KG1 (cell line): ENCODE measurements around the gene ITFG2.

Experiments used
- DNase-seq: peaks from one replicate; lab custom pipeline; 2025; lab: John Stamatoyannopoulos, UW

Gene ITFG2

DNA sequence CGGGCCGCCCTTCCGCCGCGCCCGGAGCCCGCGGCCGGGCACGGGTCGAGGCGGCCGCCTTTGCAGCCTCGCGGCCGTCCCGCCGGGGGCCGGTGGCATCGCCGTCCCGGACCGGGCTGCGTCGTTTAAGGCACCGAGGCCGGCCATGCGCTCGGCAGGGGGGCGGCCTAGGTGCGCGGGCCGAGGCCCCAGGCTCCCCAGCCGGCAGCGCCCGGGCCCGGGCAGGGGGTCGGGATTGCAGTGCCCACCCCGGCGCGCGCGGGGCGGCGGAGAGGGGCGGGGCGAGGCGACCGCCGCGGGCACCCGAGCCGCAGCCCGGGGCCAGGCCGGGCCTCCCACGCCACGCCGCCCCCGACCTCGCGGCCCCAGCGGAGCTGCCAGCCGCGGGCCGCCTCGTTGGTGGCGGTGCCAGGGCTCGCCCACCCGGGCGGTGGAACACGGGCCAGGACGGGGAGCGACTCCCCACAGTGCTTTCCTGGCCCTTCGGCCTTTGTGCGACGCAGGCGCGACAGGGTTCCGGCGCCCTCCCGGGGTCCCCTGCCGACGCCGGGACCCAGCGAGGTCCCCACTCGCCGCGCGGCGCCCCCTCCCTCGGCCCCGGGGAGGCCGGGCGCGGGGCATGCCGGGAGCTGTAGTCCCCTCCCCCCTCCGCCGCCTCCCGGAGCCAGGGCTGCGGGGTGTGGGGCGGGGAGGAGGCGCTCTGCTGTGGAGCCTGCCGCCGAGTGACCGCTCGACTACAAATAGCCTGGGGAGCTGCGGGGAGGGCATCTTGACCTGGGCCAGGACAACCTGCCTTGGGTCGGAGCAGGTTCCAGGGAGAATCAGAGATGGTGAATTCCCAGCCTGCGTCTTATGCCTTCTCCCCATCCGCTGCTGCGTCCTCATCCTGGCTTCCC lies 16.9 kb upstream of the ITFG2 start:
- peak; percentile 35 for DNase-seq

DNA sequence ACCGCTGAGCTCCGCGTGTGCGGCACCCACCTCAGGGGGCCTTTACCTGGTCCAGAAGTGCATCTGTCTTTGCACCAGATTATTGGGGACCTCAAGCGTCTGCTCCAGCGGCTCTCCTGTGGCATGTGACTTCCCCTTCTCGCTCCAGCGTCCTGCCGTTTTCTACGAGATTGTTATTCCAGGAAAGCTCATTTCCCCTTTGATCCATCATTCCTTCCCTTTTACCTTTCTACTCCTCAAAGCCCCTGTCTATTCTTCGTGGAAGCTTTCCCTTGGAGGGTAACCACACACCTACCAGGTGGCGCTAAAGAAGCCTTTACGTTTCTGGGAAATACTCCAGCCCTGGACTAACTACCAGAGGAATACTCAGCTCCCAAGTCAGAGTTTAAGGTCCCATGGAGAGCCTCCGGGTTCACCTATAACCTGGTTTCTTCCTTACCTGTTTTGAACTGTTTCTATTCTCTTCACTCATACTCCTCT lies 16.2 kb upstream of the ITFG2 start:
- no peak for DNase-seq

DNA sequence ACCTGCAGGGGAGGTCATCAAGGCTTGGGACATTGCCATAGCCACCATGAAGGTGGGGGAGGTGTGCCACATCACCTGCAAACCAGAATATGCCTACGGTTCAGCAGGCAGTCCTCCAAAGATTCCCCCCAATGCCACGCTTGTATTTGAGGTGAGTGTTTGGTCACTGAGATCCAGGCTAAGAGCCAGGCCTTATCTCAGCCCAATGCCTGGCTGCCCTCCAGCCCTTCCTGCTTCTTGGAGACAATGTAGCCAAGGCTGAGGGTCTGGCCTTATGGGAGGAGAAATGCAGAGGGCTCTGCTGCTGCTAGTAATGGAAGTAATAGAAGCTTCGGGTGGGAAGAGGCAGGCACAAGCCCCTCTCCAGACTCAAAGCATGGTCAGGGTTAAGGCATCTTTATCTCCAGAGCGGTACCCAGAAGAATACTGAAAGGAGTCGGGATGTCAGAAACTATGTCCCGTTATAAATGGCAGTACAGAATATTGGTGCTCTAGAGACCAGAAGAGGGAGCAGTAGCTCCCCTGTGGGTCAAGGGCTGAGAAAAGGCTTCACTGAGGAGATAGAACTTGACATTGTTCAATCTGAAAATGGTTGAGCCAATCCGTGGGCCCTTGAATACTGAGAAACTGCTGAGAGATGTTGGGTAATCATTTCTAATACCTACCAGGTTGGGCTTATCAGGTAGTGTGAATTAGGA lies 14.6 kb upstream of the ITFG2 start:
- DNase-seq, result no peak

DNA sequence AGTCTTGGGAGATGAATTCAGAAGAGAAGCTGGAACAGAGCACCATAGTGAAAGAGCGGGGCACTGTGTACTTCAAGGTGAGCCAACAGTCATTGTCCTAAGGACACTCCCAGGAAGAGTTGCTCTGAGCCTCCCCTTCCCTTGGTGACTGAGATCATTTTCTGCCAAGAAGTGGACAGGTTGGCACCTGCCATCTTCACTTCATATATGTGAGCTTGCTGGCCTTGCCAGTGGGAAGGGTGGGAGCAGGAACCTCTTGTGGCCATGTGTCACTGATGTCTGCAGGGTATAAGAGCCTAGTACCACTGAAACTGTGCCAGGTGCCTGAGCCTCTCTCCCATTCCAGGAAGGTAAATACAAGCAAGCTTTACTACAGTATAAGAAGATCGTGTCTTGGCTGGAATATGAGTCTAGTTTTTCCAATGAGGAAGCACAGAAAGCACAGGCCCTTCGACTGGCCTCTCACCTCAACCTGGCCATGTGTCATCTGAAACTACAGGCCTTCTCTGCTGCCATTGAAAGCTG lies 12.4 kb upstream of the ITFG2 start:
- no peak for DNase-seq

DNA sequence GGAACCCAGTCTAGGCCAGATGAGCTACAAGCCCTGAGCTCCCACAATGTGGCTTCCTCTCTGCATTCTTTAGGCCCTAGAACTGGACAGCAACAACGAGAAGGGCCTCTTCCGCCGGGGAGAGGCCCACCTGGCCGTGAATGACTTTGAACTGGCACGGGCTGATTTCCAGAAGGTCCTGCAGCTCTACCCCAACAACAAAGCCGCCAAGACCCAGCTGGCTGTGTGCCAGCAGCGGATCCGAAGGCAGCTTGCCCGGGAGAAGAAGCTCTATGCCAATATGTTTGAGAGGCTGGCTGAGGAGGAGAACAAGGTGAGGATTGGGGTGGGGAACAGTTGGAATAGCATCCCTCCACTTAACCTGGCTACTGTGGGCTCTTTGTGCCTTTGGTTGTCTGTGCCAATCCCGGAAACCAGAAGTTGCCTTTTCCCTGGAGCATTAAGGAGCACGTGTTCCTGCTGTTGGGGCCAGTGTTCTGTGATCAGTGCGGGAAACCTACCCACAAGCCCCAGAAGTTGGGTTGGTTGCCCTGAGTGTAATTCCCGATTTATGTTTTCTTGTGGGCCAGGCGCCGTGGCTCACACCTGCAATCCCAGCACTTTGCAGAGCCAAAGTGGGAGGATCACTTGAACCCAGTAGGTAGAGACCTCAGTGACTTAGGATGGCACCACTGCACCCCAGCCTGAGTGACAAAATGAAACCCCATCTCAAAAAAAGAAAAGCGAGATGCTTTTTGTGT lies 11.3 kb upstream of the ITFG2 start:
- no peak for DNase-seq

DNA sequence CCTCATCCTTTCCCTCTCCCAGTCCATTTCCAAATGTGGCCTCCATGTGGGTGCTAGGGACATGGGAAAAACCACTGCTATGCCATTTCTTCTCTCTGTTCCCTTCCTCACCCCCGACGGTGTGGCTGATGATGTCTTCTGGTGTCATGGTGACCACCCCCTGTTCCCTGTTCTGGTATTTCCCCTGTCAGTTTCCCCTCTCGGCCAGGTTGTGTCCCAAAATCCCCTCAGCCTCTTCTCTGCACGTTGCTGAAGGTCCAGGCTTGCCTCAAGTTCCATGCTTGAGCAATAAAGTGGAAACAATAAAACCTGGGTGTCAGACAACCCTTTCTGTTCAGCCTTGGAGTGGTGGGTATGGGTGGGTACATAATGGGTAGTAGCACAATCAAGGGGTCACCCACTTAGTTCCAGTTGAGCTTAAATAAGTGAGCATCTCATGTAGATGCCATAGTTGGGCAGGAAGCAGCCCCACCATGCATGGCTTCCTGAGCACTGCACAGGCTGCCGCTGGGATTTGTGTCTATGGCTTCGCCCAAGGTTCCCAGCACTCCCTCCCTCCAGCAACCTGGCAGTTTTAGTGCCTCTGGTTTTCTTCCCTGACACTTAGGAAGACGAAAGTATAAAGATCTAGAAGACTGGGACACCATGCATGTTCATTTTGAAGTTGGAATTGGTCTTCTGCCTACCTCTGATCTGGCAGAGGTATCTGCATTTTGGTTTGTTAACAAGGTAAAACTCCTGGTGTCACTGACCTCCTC lies 8.7 kb upstream of the ITFG2 start:
- no peak for DNase-seq

DNA sequence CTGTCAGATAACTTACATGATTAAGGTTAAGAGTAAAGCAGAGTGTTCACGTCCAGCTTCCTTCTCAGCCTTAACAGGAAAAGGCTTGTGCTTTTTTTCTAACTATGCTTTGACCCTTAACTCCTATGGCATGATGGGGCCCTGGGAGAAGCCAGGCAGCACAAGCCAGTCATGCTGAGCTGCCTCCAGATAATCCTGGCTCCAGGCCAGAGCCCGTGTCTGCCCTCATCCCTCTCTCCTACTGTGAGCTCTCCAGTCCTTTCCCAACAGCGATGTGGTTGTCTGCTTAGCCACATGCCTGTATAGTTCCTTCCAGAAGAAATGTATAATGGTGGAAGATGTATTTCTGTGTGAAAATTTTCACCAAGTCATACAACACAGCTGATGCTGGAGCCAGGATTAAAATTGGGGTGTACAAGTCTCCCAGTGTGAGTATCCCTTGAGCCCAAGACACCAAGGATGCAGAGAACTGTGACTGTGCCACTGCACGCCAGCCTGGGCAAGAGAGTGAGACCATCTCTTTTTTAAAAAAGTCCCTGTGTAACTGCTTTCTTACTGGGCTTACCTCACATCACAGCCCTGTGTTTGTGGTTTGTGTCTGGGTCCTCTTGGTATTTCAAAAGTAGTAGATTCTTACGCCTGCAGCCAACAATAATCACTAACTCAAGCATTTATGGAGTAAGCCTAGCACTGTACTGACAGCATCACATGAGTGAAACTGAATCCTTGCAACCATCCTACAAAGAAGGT lies 7.9 kb upstream of the ITFG2 start:
- no peak for DNase-seq

DNA sequence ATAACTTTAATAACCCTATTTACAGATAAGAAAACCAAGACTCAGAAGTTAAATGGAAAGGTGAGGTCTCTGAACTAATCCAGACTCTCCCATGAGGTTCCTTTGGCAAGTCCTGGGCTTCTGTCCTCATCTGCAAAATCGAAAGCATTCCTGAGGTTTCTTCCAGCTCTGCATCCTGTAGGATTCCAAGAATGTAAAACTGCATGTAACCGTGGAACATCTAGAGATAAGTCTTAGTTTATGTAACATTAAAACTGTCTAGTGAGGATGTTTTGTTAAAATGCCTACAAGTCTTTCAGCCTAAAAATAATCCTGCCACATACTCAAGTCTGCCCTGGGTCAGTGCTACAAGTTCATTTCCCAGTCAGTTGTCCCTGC lies 7.3 kb upstream of the ITFG2 start:
- no peak for DNase-seq

DNA sequence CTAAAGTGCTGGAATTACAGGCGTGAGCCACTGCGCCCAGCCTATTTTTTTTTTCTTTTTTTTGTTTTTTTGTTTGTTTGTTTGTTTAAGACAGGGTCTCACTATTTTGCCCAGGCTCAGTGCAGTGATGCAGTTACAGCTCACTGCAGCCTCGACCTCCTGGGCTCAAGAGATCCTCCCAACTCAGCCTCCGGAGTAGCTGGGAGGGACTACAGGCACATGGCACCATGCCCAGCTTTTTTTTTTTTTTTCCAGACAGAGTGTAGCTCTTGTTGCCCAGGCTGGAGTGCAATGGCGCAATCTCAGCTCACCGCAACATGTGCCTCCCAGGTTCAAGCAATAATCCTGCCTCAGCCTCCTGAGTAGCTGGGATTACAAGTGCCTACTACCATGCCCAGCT lies 5.8 kb upstream of the ITFG2 start:
- no peak for DNase-seq

DNA sequence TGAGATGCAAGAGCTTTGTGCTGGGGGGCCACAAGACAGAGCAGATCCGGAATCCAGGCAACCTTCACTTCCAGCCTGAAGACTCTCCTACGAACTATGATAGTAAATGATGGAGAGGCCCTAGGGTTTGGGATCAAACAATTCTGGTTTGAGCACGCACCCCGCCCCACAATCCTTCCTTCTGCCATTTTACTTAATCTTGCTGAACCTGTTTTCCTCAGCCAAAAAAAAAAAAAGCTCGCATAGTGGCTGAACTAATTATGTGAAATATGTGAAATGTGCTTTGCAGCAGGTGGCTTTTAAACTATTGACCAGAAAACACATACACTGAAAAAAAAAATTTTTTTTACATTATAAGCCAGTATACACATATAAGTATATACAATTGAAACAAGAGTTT lies 667 bp upstream of the ITFG2 start:
- no peak for DNase-seq

DNA sequence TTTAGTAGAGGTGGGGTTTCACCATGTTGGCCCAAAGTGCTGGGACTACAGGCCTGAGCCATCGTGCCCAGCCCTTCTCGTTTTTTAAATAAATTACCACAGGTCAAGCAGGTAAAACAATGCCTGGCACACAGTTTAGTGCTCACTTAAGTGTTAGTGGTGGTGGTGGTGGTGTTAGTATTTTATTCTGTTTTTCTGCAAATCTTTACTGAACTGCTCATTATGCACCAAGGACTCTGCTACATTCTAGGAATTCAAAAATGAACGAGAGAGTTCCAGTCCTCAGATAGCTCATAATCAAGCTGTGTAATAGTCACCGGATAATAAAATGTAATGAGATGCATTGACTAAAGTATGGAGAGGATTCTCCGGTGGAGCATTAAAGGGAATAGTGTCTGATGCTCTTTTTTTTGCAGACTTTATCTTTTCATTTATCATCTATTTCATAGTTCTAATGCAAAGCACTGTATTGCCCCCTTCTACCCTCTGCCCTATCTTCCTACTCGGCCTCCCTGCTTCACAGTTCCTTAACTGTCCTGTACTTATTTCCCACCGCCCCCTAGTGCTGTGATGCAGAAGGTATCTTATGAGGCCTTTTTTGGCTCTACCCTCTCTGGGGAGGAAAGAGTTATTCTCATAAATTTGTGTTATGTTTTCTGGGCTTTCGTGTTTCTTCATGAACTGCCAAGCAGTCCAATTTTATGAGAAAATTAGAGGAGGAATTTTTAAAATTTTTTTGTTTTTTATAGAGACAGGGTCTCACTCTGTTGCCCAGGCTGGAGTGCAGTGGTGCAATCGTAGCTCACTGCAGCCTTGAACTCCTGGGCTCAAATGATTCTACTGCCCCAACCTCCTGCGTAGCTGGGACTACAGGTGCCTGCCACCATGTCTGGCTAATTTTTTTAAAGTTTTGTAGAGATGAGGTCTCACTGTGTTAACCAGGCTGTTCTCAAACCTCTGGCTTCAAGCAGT lies 1.0 kb downstream of the ITFG2 start:
- peak; percentile 58 for DNase-seq

DNA sequence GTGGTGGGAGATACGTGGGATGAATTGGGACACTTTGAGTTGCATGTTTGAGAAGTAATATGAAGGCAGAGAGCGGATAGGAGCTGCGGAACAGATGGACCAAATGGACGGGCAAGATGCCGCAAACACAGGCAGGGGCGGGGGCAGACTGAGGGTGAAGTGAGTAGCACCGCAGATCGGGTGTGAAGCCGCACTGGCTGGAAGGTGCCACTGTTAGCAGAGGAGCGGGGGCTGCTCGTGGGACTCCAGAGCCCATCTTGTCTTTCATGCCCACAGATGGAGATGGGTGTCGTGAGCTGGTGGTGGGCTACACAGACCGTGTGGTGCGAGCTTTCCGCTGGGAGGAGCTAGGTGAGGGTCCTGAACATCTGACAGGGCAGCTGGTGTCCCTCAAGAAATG lies 7.3 kb downstream of the ITFG2 start:
- no peak for DNase-seq

DNA sequence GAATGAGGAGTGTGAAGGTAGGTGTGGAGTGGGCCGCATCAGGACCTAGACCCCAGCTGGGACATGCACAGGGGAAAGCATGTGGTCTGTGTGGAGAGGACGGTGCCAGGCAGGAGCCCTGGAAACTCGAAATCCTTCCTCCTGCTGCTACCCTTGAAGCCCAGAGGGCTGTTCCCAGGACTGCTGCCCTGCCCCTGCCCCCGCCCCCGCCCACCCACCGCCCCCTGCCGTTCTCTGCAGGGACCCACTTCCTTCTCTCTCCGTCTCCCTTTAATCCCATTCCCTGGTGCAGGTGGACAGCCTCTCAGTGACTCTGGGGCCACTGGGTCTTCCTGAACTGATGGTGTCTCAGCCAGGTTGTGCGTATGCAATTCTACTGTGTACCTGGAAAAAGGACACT lies 8.0 kb downstream of the ITFG2 start:
- no peak for DNase-seq

DNA sequence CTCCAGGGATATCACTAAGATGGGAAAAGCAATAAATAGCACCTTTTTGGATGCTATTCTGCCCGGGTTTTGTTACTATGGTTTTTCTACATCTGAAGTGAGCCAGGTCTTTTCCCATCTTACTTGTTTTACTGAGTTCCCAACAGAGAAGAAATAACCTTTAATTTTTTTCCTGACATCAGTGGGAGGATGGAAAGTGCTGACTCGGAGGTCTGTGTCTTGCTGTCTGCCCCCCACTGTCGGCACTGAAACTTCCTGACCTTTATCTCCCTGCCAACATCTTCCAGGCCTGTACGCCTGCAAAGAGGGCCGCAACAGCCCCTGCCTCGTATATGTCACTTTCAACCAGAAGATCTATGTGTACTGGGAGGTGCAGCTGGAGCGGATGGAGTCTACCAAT lies 11.0 kb downstream of the ITFG2 start:
- DNase-seq, result no peak

DNA sequence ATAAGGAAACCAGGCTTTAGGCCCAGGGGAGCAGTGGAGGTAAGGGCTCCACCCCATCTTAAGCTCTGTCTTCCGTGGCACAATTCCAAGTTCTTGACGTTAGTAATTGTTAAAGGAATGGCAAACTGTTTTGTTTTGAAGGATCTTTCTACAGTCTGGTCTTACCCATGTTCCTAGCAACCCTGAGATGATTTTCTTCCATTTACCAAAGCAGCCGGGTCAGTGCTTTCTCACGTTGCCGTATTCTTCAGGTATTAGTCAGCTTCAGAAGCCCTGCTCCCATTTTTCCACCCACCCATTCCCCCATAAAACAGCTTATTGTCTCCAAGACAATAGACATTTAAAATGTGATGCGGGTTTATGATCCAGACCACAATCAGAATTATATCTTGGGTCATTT lies 12.1 kb downstream of the ITFG2 start:
- no peak for DNase-seq

DNA sequence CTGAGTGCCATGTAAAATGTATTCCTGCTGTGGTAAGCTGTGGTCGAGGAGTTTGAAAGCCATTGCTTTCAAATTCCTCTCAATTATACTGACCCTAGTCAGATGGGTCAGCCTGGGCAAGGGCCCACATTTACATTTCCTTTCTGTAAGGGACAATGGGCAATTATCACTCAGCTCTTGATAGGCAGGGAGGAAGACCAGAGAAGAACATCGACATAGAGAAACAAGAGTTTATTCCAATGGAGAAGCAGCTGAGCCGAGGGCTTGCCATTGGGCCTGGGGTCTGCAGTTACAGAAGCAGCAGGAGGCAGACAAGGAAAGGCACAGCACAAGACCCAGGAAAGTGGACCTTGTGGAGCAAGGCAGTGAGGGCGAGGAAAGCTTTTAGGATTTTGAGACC lies 12.7 kb downstream of the ITFG2 start:
- no peak for DNase-seq

DNA sequence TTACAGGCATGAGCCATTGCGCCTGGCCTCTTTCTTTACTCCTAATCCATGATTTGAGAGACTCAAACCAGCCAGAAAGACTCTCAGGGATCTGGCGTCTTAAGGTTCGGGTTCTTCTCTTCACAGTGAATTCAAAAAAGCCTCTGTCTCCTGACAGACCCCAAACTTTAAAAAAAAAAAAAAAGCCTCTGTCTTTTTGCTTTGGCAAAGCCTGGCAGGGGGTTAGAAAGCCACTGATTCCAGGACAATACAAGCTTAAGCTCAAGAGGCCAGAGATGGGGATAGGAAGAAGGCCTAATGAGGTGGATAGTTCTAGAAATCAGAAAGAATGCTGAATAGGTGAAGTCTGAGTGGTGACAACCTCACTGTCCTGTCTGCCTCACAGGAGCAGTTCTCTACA lies 13.6 kb downstream of the ITFG2 start:
- no peak for DNase-seq

DNA sequence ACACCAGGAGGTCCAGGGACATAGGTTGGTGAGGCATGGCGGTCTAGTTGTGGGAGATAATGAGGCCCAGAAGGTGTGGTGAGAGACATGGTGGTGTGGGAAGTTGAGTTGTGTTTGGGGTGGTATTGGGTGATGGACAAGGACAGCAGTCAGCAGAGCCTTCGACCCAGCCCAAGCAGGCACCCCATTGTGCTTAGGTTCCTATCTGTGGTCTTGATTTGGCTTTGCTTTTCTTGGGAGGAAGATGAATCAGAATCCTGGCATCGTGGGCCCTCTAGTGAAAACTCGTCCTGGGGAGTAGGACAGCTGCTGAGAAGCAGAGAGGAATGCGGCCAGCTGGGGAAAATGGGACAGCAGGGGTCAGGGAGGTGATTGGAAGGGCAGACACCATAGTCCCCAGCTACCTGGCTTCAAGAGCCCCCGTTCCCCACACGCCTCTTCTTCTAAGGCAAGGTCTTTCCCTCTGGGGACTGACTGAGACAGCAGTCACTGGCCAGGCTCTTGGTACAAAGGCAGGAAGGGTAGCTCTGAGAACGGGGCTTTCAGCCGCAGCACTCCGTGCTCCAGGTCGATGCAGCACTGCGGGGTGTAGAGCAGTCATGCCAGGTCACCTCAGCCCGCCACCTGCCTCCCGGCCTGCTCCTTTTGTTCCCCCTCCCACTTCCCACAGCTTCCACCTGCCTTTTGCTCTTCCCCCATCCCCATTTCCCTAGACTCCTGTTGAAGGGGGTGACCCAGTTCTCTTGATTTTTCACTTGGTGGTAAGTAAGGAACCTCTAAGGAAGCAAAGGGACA lies 14.4 kb downstream of the ITFG2 start:
- no peak for DNase-seq

DNA sequence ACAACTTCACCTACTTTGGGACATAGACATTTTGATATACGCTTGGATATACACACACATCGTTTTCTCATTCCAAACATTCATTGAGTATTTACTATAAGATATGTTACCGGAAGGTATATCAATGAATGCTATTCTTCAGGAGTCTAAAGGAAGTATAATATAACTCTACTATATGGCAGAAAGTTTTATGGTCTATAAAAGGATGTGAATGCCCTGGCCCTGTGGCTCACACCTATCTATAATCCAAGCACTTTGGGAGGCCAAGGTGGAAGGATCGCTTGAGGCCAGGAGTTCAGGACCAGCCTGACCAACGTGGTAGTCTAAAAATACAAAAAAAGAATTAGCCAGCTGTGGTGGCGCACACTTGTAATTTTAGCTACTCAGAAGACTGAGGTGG lies 16.8 kb downstream of the ITFG2 start:
- DNase-seq, result no peak
